Kidney glomerular epithelial cell (primary cell): ENCODE results near the gene CATSPERD.
A peak's percentile ranks its signal among the peaks of the same experiment; 100 is the strongest.
"Not testable (repeated sequence)": the region's sequence is repeated elsewhere in the genome, so short reads cannot be mapped to it uniquely, and the experiment has no call there.

Experiments used
- DNase-seq: peaks from one replicate; lab custom pipeline; 2025; lab: John Stamatoyannopoulos, UW

The CATSPERD gene

GRCh38 chr19:5684694-5685430, 35.6 kb upstream of the CATSPERD start:
- no peak for DNase-seq

GRCh38 chr19:5686326-5686646, 34.2 kb upstream of the CATSPERD start:
- DNase-seq, result no peak

- DNase-seq, result peak; percentile 86
Measured at GRCh38 chr19:5686647-5687359, 33.6 kb upstream of the CATSPERD start.

- no peak for DNase-seq
Measured at GRCh38 chr19:5687360-5688198, 32.9 kb upstream of the CATSPERD start.

GRCh38 chr19:5688262-5688881, 32.1 kb upstream of the CATSPERD start:
- DNase-seq, result not testable (repeated sequence)

- peak; percentile 90 for DNase-seq
Measured at GRCh38 chr19:5690125-5690954, 30.1 kb upstream of the CATSPERD start, which contains the start of gene RPL36. RPL36 (plus strand) TSS chr19:5690295; CDS start chr19:5690508, 213 bp downstream.

GRCh38 chr19:5690955-5691821, 29.2 kb upstream of the CATSPERD start:
- peak; percentile 27 for DNase-seq

GRCh38 chr19:5691822-5692722, 28.4 kb upstream of the CATSPERD start:
- no peak for DNase-seq

- no peak for DNase-seq
Measured at GRCh38 chr19:5692723-5693194, 27.7 kb upstream of the CATSPERD start.

GRCh38 chr19:5693195-5694166, 27.0 kb upstream of the CATSPERD start:
- DNase-seq, result no peak

- no peak for DNase-seq
Measured at GRCh38 chr19:5694167-5694955, 26.1 kb upstream of the CATSPERD start.

GRCh38 chr19:5694956-5695648, 25.3 kb upstream of the CATSPERD start:
- DNase-seq, result no peak

GRCh38 chr19:5695649-5696195, 24.7 kb upstream of the CATSPERD start:
- DNase-seq, result no peak

GRCh38 chr19:5696196-5697021, 24.0 kb upstream of the CATSPERD start:
- no peak for DNase-seq
